K562 (cell line): ENCODE measurements around the gene CD68.

ENCODE experiments used
- ARID2 ChIP-seq: fragments of 450-650 bp; IDR thresholded peaks from 2 replicates; pipeline ENCODE4 v1.6.1; 2017; ENCODE audit warnings: antibody characterized with exemption, mild to moderate bottlenecking
- BCOR ChIP-seq: fragments of 450-650 bp; IDR thresholded peaks from 2 replicates; pipeline ENCODE4 v1.6.1; 2016
- MAFG ChIP-seq: fragments of 450-650 bp; conservative IDR thresholded peaks from 2 replicates; pipeline ENCODE4 v1.6.1; 2016; ENCODE audit warnings: missing genetic modification characterization, missing compliant biosample characterization
- MAFK ChIP-seq: IDR thresholded peaks from 2 replicates; pipeline ENCODE4 v1.6.1; 2011; ENCODE audit warnings: low read length, improper control_type of control experiment
- PTBP1 ChIP-seq: fragments of 200-400 bp; formaldehyde crosslinking; IDR thresholded peaks from 2 replicates; pipeline ENCODE4 v1.6.1; 2017; ENCODE audit warnings: low read depth, low read length
- SIN3A ChIP-seq, 2 experiments: fragments of 150-350 bp in 1 of 2; IDR thresholded peaks; 2 replicates each; pipeline ENCODE4 v1.6.1; 2011 to 2016; ENCODE audit warnings: borderline replicate concordance in 2 of 2, low read depth in 2 of 2, low read length in 2 of 2, mild to moderate bottlenecking in 2 of 2, moderate library complexity in 2 of 2; ENCODE audit not compliant: control insufficient read depth in 1 of 2
- ZNF175 ChIP-seq: fragments of 200-800 bp; sonication (Bioruptor generic); IDR thresholded peaks from 2 replicates; pipeline ENCODE4 v1.6.1; 2016; ENCODE audit warnings: low read depth, mild to moderate bottlenecking, missing genetic modification characterization, missing compliant biosample characterization
- ZNF239 ChIP-seq: fragments of 250-450 bp; sonication (Bioruptor Pico); IDR thresholded peaks from 2 replicates; pipeline ENCODE4 v1.4.0; 2020; ENCODE audit warnings: mild to moderate bottlenecking
- TF ChIP-seq, protein P1 (sequence below): sonication (generic); formaldehyde crosslinking; IDR thresholded peaks from 2 replicates; pipeline ENCODE4 v1.5.0; 2020; ENCODE audit warnings: missing genetic modification reagents
- TF ChIP-seq, protein P2 (sequence below), 3 experiments: IDR thresholded peaks in 2 of 3; conservative IDR thresholded peaks in 1 of 3; 2 replicates each; pipeline ENCODE4 v1.5.1; 2011 to 2012; ENCODE audit warnings: low read length in 3 of 3, mild to moderate bottlenecking in 3 of 3, control low read depth in 2 of 3, improper control_type of control experiment in 1 of 3, inconsistent platforms in 1 of 3, low read depth in 1 of 3, mixed read lengths in 1 of 3, moderate library complexity in 1 of 3; ENCODE audit not compliant: insufficient read depth in 2 of 3

DNA sequence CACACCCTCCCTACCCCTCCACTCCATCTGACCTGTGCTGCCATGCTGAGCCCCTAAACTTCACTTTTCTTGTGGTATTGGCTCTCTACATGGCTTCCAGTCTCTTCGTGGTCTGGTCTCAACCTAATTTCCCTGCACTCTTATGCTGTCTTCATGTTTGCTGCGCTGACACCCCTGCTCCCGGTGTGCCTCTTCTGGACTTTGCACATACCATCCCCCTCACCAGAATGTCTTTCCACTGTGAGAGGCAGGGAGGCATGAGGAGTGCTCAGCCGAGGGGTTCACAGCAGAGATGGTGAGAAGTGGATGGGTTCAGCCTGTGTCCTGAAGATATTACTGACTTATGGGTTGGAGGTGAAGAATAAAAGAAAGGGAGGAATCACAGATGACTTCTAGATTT, 28.0 kb upstream of the CD68 start:
- TF ChIP-seq MAFG (tag) = no peak
- no peak for TF ChIP-seq ARID2
- no peak for TF ChIP-seq SIN3A (IDR thresholded peaks at IDR 0.05; ENCODE audit: borderline replicate concordance in 2 of 2, control insufficient read depth in 1 of 2, low read depth in 2 of 2, low read length in 2 of 2)
- TF ChIP-seq, protein P1, sequence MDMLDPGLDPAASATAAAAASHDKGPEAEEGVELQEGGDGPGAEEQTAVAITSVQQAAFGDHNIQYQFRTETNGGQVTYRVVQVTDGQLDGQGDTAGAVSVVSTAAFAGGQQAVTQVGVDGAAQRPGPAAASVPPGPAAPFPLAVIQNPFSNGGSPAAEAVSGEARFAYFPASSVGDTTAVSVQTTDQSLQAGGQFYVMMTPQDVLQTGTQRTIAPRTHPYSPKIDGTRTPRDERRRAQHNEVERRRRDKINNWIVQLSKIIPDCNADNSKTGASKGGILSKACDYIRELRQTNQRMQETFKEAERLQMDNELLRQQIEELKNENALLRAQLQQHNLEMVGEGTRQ = no peak
- no peak for TF ChIP-seq ZNF175 (CRISPR knock-in tag)
- TF ChIP-seq MAFK = no peak
- TF ChIP-seq, protein P2, sequence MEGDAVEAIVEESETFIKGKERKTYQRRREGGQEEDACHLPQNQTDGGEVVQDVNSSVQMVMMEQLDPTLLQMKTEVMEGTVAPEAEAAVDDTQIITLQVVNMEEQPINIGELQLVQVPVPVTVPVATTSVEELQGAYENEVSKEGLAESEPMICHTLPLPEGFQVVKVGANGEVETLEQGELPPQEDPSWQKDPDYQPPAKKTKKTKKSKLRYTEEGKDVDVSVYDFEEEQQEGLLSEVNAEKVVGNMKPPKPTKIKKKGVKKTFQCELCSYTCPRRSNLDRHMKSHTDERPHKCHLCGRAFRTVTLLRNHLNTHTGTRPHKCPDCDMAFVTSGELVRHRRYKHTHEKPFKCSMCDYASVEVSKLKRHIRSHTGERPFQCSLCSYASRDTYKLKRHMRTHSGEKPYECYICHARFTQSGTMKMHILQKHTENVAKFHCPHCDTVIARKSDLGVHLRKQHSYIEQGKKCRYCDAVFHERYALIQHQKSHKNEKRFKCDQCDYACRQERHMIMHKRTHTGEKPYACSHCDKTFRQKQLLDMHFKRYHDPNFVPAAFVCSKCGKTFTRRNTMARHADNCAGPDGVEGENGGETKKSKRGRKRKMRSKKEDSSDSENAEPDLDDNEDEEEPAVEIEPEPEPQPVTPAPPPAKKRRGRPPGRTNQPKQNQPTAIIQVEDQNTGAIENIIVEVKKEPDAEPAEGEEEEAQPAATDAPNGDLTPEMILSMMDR (IDR thresholded peaks at IDR 0.05 in 2 of 3, conservative IDR thresholded peaks at IDR 0.05 in 1 of 3; ENCODE audit: insufficient read depth in 2 of 3, low read depth in 1 of 3, low read length in 3 of 3) = no peak
- no peak for TF ChIP-seq PTBP1
- TF ChIP-seq BCOR = no peak
- TF ChIP-seq ZNF239 = no peak
